PC-3 (cell line): Measurements from ENCODE around the gene RNASE13. TPM values are rescaled to one million over a fixed set of nuclear protein-coding genes. Genes with fewer than 3 reads are reported as not detected.
"Not testable (repeated sequence)": the region's sequence is repeated elsewhere in the genome, so short reads cannot be mapped to it uniquely, and the experiment has no call there.

Experiments
- ATAC-seq: fragments of 200-7000 bp; cut with Tn5 transposase; 2 replicates; pipeline ENCODE4 v1.9.1; 2020; ENCODE audit warnings: mild to moderate bottlenecking, moderate library complexity
- BruUV-seq: library from RNA; stranded (reverse); fragments of 400-500 nt; replicated peaks from 2 replicates; lab custom pipeline; 2021; lab: Mats Ljungman, UMichigan
- CTCF ChIA-PET: fragments of 300-600 bp; sonication (Branson Sonifier 250); formaldehyde crosslinking; loops from one replicate; lab custom pipeline; 2022; ENCODE audit warnings: antibody characterized with exemption; lab: Charles Lee
- POLR2A ChIA-PET: fragments of 300-600 bp; sonication (Branson Sonifier 250); formaldehyde crosslinking; loops from one replicate; lab custom pipeline; 2022; ENCODE audit warnings: antibody characterized with exemption; ENCODE audit not compliant: unreplicated experiment; lab: Charles Lee
- DNase-seq: peaks from one replicate; pipeline ENCODE4 v3.0.0-alpha.2; 2015
- H2AFZ ChIP-seq: fragments of 300-600 bp; sonication (generic); 2 replicates; pipeline ENCODE4 v1.6.0; 2016; ENCODE audit warnings: antibody characterized with exemption, low read length
- H3F3A ChIP-seq: fragments of 300-600 bp; sonication (generic); one replicate; pipeline ENCODE4 v1.6.0; 2017; ENCODE audit warnings: antibody characterized with exemption, low read length, control low read depth, mild to moderate bottlenecking; ENCODE audit not compliant: unreplicated experiment
- H3K27ac ChIP-seq: fragments of 300-600 bp; sonication (generic); 2 replicates; pipeline ENCODE4 v1.5.1; 2016; ENCODE audit warnings: mild to moderate bottlenecking, low read length
- H3K27me3 ChIP-seq: fragments of 300-600 bp; sonication (generic); 2 replicates; pipeline ENCODE4 v1.6.1; 2016; ENCODE audit warnings: low read length, mixed read lengths
- H3K36me3 ChIP-seq: fragments of 300-600 bp; sonication (generic); 2 replicates; pipeline ENCODE4 v1.6.1; 2016; ENCODE audit warnings: low read depth, mixed run types, low read length, mixed read lengths
- H3K4me1 ChIP-seq: fragments of 300-600 bp; sonication (generic); 2 replicates; pipeline ENCODE4 v1.5.1; 2016; ENCODE audit warnings: low read length; ENCODE audit not compliant: insufficient read depth
- H3K4me2 ChIP-seq: fragments of 300-600 bp; sonication (generic); 2 replicates; pipeline ENCODE4 v1.6.0; 2016; ENCODE audit warnings: low read length
- H3K4me3 ChIP-seq: fragments of 300-600 bp; sonication (generic); 2 replicates; pipeline ENCODE4 v1.5.1; 2016; ENCODE audit warnings: mild to moderate bottlenecking, low read length, mixed read lengths
- H3K79me2 ChIP-seq: fragments of 300-600 bp; sonication (generic); 2 replicates; pipeline ENCODE4 v1.6.1; 2017; ENCODE audit warnings: low read length, mixed read lengths
- H3K9ac ChIP-seq: fragments of 300-600 bp; sonication (generic); 2 replicates; pipeline ENCODE4 v1.6.0; 2016; ENCODE audit warnings: mild to moderate bottlenecking, low read length
- H3K9me2 ChIP-seq: fragments of 300-600 bp; sonication (generic); replicated peaks from 2 replicates; pipeline ENCODE4 v1.6.1; 2016; ENCODE audit warnings: mixed run types, low read length, mixed read lengths
- H3K9me3 ChIP-seq: fragments of 300-600 bp; sonication (generic); 2 replicates; pipeline ENCODE4 v1.6.1; 2016; ENCODE audit warnings: low read length, mixed read lengths
- H4K20me1 ChIP-seq: fragments of 300-600 bp; sonication (generic); 2 replicates; pipeline ENCODE4 v1.6.1; 2016; ENCODE audit warnings: low read length, mixed read lengths
- EZH2 ChIP-seq: fragments of 300-600 bp; sonication (generic); IDR thresholded peaks from one replicate; pipeline ENCODE4 v1.6.1; 2017; ENCODE audit warnings: antibody characterized with exemption, mild to moderate bottlenecking, low read length; ENCODE audit not compliant: unreplicated experiment
- EZH2phosphoT487 ChIP-seq: fragments of 300-600 bp; sonication (generic); IDR thresholded peaks from 2 replicates; pipeline ENCODE4 v1.6.1; 2018; ENCODE audit warnings: mild to moderate bottlenecking, antibody characterized with exemption, low read length, borderline replicate concordance
- intact Hi-C: fragments of 100-400 bp; cut with micrococcal nuclease; formaldehyde crosslinking; loops from 2 replicates; pipeline ENCODE4 v1.9.0; 2023
- microRNA-seq: library from miRNA; unstranded; fragments of <30 nt; microRNA quantifications from one replicate; pipeline ENCODE4 v1.1.0, GENCODE V29; 2020; ENCODE audit not compliant: unreplicated experiment
- total RNA-seq: library from RNA; depleted of rRNA; stranded (reverse); fragments of >200 nt; gene quantifications from 2 replicates; pipeline ENCODE4 v1.2.3, GENCODE V29; 2014; rRNA removed
- TF ChIP-seq, protein P1 (sequence below): fragments of 300-600 bp; sonication (generic); conservative IDR thresholded peaks from 2 replicates; pipeline ENCODE4 v1.5.1; 2017; ENCODE audit warnings: antibody characterized with exemption, low read depth, mild to moderate bottlenecking, low read length

Gene RNASE13
- total RNA-seq, 1 experiment from 2014 or later: not detected

GRCh38 chr14:20986811-20987210 is 47.8 kb downstream of the RNASE13 start:
- peak; percentile 61 for ATAC-seq
- DNase-seq: peak; percentile 95
- Histone ChIP-seq H4K20me1 (peaks cover 2% of the 10 kb centered on the region; the same call in 1 of the 2 replicates), H3K27ac (peak overlapping the region; percentile 59), H3K79me2 (peaks cover 20% of the 10 kb centered on the region), H3K9ac (no peak overlapping the region), H2AFZ (peak overlapping the region; percentile 44), H3K36me3 (peaks cover 2% of the 10 kb centered on the region; the same call in 1 of the 2 replicates), H3K9me3 (no peaks in the 10 kb centered on the region), H3K4me3 (peak overlapping the region; percentile 19; the same call in 1 of the 2 replicates), H3K27me3 (peaks cover 5% of the 10 kb centered on the region; the same call in 1 of the 2 replicates), H3K4me1 (peaks cover 40% of the 10 kb centered on the region), H3K4me2 (peak overlapping the region; percentile 61), H3F3A (peaks cover 4% of the 10 kb centered on the region), H3K9me2 (no peaks in the 10 kb centered on the region; the same call in 1 of the 2 replicates)
- BruUV-seq: no TSS peak
- ChIA-PET CTCF (no interaction called here), POLR2A (no interaction called here)
- intact Hi-C loops: no loop called here
- TF ChIP-seq EZH2 (no peak), EZH2phosphoT487 (no peak)
- TF ChIP-seq, protein P1, sequence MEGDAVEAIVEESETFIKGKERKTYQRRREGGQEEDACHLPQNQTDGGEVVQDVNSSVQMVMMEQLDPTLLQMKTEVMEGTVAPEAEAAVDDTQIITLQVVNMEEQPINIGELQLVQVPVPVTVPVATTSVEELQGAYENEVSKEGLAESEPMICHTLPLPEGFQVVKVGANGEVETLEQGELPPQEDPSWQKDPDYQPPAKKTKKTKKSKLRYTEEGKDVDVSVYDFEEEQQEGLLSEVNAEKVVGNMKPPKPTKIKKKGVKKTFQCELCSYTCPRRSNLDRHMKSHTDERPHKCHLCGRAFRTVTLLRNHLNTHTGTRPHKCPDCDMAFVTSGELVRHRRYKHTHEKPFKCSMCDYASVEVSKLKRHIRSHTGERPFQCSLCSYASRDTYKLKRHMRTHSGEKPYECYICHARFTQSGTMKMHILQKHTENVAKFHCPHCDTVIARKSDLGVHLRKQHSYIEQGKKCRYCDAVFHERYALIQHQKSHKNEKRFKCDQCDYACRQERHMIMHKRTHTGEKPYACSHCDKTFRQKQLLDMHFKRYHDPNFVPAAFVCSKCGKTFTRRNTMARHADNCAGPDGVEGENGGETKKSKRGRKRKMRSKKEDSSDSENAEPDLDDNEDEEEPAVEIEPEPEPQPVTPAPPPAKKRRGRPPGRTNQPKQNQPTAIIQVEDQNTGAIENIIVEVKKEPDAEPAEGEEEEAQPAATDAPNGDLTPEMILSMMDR: no peak

GRCh38 chr14:20985650-20986049 is 49.0 kb downstream of the RNASE13 start:
- POLR2A ChIA-PET, H3K36me3 ChIP-seq, H3K79me2 ChIP-seq, H3K27ac ChIP-seq, ATAC-seq, H3F3A ChIP-seq, H3K27me3 ChIP-seq, H3K9ac ChIP-seq, BruUV-seq, H3K9me3 ChIP-seq, H3K9me2 ChIP-seq, intact Hi-C loops, H3K4me3 ChIP-seq, DNase-seq, CTCF ChIA-PET, H3K4me2 ChIP-seq, H4K20me1 ChIP-seq, H2AFZ ChIP-seq: not testable (repeated sequence)
- H3K4me1 ChIP-seq: peaks cover 29% of the 10 kb centered on the region

Small RNA genes lying within 50 kb of the gene (microRNA-seq; reads per million reads assigned to microRNA genes)
- gene MIR6717: not detected

Other genes with a start within 250 kb of the RNASE13 start
- gene RNASE1, start 232.0 kb downstream of the RNASE13 start, total RNA-seq: 0.23 and 0.51 TPM in 2 replicates
- gene RNASE3, start 143.4 kb downstream of the RNASE13 start, total RNA-seq: not detected in 2 replicates
- not detected in 2 replicates for gene RNASE2, start 79.3 kb downstream of the RNASE13 start, total RNA-seq
- 83.0 and 99.0 TPM in 2 replicates for gene METTL17, start 44.8 kb downstream of the RNASE13 start, total RNA-seq
- not detected in 2 replicates for gene SLC39A2, start 35.5 kb downstream of the RNASE13 start, total RNA-seq
- 4.0 and 4.7 TPM in 2 replicates for gene NDRG2, start 9.7 kb downstream of the RNASE13 start, total RNA-seq
- not detected in 2 replicates for gene TPPP2, start 4.6 kb downstream of the RNASE13 start, total RNA-seq
- gene RNASE7, start 7.6 kb upstream of the RNASE13 start, total RNA-seq: not detected in 2 replicates
- not detected in 2 replicates for gene RNASE8, start 23.0 kb upstream of the RNASE13 start, total RNA-seq
- 2.7 and 3.9 TPM in 2 replicates for gene ARHGEF40, start 35.5 kb upstream of the RNASE13 start, total RNA-seq
- gene ZNF219, start 63.8 kb upstream of the RNASE13 start, total RNA-seq: 5.7 and 6.0 TPM in 2 replicates
- gene TMEM253, start 66.3 kb upstream of the RNASE13 start, total RNA-seq: not detected in 2 replicates
- not detected in 2 replicates for gene OR5AU1, start 121.3 kb upstream of the RNASE13 start, total RNA-seq
- 682 and 772 TPM in 2 replicates for gene HNRNPC, start 234.6 kb upstream of the RNASE13 start, total RNA-seq
- gene RPGRIP1, start 245.3 kb upstream of the RNASE13 start, total RNA-seq: 0.33 TPM in 1 of 2 replicates, not detected in the other